ENCODE measurements around the gene PCSK1.

- TF ChIP-seq JUNB (IDR thresholded peaks at IDR 0.05): no peak
- no peak for TF ChIP-seq RCOR1 (IDR thresholded peaks at IDR 0.05; ENCODE audit: low read depth, low read length)
- no peak for TF ChIP-seq HDAC2 (IDR thresholded peaks at IDR 0.05)
- TF ChIP-seq CTCF (IDR thresholded peaks at IDR 0.05): no peak
- no peak for TF ChIP-seq MAFK (IDR thresholded peaks at IDR 0.05; ENCODE audit: partially characterized antibody)
- TF ChIP-seq POLR2A (IDR thresholded peaks at IDR 0.05; ENCODE audit: low read length): no peak
- no peak for TF ChIP-seq EP300 (IDR thresholded peaks at IDR 0.05)
- no peak for TF ChIP-seq BHLHE40 (IDR thresholded peaks at IDR 0.05; ENCODE audit: low read depth, low read length)
- no peak for TF ChIP-seq NR3C1 (IDR thresholded peaks at IDR 0.05)
- no peak for TF ChIP-seq CEBPB (IDR thresholded peaks at IDR 0.05)
Observed at GRCh38 chr5:96432216-96433065, 607 bp downstream of the PCSK1 start.
